ENCODE data around the gene ABCA10.

Gene ABCA10

DNA sequence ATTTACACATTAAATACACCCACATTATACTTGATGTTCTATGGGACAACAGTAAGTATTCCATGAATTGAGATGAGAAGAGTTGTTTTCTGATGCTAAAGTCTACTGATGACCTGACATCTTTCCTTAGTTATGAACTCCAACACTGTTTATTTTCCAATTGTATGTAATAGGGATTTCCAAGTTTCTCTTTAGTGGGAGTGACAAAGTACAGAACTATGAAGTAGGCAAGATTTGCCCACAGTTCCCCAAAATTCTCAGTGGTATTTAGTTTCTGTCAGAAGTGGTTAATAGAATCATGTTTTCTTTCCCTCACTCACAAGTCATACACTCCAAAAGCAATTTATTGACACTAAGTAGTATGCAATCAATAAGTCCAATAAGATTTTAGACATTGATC lies 64.4 kb downstream of the ABCA10 start:
- no peak for DNase-seq

DNA sequence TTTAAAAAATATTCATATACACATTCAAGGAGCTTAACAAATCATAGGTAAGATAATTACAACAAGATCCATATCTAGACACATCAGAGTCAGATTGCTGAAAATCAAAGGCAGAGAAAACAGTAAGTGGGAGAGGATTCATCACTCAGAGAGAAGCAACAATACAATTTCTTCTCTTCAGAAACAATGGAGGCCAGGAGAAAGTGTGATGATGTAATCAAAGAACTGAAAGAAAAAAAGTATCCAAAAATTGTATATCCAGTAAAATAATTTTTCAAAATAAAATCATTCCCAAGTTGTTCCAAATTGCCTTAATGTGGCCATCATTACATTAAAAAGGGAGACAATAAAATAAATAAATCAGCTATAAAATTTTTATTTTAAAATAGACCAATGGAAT lies 69.2 kb downstream of the ABCA10 start:
- no peak for DNase-seq

DNA sequence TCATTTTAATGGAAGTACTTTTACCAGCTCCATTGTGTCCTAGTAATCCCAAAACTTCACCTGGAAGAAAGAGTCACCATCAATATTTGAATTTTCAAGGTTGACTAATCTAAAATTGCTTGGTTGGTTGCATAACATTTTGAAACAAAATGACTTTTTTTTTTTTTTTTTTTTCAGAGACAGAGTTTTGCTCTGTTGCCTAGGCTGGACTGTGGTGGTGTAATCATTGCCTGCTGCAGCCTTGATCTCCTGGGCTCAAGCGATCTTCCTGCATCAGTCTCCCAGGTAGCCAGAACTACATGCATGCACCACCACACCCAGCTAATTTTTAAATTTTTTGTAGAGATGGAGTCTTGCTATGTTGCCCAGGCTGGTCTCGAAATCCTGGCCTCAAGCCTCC lies 74.4 kb downstream of the ABCA10 start:
- no peak for DNase-seq

DNA sequence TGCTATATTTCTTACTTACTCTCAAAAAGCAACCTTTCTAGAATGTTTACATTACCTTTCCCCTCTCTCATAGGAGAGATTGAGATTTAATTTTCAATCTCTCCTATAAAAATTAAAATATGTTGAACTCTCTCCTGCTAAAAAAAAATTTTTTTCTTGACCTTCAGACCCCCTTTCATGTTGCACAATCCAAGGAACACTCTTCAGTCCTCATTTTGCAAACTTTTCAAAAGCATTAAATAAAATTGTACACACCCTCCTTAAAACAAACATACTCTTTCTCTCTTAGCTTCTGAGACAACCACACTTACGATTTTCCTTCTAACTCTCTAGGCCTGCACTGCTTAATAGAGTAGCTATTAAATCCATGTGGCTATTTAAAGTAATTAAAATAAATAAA lies 78.3 kb downstream of the ABCA10 start:
- no peak for DNase-seq

DNA sequence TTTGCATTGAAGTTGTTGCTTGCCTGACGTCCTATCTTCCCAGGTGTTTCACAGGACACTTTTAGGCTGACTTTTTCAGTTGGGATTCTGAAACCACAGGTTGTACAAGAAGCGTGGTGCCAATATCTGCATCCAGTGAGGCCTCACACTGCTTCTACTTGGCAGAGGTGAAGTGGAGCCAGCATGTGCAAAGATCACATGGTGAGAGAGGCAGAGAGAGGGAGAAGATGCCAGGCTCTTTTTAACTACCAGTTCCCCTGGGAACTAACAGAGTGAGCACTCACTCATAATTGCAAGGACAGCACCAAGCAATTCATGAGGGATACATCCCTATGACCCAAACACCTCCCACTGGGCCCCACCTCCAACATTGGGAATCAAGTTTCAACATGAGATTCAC lies 81.2 kb downstream of the ABCA10 start:
- DNase-seq, result no peak

DNA sequence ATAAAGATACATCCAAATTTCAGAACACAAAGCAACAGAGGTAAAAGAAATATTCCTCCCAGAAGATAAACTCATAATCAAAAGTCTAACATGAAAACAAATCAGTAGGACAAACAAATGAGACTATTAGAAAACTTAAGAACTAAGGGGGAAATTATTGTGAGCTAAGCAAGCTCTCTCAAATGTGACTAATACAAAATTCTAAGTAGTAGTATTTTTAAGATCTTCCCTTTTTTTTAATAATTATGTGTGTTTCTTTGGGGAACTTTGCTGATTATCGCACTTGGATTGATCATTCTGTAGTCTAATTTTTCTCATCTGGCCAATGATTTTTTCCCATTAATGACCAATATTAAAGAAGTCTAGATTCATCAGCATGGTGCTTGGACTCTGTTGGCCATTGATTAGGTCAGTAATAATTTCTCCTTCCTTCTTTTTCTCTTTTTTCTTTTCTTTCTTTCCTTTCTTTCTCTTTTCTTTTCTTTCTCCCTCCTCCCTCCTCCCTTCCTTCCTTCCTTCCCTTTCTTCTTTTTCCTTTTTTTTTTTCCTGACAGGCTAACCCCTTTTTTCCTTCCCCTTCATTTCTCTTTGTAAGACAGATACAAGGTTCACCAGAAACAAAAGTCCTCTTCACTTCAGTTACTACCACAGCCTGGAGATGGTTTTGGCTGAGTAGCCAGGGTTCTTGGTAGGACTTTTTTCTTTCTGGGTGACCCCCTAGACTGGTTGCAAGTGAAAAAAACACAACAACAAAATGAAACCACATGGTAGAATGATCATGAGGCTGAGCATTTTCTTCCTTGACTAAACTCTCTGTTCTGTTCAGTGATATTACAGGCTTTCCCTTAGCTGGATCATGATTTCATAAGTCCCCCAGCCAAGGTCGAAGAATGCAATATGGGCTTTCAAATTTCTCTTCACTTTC lies 84.0 kb downstream of the ABCA10 start:
- no peak for DNase-seq

DNA sequence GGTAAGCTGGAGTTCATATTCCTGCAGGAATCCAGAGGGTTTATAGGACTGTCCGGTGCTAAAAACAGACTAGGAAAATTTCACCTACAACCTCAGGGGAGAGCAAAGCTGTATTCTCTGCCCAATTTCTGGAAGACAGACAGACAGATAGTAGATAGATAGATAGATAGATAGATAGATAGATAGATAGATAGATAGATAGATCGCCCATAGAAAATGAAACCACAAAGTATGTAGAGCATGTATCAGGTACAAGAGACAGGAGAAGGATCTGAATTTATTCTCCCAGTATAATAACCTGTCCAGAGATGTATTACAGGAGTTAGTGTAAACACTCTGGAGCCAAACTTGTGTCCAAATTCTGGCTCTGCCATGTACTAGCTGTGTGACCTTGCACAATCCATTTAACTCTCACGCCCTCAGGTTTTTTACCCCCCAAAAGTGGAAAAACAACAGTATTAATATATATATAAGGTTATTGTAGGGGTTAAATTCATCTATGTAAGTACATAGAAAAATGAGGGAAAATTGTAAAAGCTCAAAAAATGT lies 84.9 kb downstream of the ABCA10 start:
- no peak for DNase-seq

DNA sequence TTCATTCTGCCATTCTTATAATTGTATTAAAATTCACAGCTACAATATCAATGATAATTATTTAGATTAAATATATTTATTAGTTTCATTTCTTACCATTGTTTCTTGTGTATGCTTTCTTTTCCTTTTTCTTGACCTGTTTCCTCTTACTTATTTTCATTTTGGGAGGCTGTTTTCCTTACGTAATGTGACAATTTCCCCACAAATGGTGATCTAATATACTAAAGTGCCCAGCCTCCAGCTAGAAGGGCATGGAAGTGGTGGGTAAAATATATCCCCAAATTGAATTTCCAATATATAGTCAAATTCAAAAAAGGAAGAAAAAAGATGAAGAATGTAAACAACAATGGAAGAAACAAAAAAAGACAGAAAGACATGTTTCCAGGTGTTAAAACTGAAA lies 85.5 kb downstream of the ABCA10 start:
- no peak for DNase-seq

DNA sequence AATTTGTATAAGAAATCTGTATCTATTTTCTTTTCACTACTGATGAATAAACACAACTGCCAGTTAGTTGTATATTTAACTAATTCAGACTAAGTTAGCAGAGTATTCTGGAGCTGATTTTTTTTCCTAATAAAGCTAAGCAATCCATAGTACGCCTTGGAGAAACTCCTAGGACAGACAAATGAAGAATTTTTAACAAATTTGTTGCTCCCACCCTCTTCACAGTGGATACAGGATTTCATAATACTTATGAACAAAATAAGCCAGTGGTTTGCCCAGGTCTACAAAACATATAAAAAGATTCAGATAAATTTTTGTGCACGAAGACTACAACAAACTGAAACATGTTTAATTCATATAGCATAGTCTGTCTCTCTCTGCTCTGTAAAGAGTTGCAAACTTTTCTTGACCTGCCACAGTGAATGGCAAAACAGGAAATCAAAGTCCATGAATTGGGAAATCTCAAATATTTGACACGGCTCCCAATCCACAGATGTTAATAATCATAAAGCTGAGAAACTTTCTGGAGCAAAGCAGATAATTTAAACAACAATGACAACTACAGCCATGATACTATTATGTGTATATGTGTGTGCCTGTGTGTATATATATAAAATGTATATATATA lies 86.3 kb downstream of the ABCA10 start:
- no peak for DNase-seq

DNA sequence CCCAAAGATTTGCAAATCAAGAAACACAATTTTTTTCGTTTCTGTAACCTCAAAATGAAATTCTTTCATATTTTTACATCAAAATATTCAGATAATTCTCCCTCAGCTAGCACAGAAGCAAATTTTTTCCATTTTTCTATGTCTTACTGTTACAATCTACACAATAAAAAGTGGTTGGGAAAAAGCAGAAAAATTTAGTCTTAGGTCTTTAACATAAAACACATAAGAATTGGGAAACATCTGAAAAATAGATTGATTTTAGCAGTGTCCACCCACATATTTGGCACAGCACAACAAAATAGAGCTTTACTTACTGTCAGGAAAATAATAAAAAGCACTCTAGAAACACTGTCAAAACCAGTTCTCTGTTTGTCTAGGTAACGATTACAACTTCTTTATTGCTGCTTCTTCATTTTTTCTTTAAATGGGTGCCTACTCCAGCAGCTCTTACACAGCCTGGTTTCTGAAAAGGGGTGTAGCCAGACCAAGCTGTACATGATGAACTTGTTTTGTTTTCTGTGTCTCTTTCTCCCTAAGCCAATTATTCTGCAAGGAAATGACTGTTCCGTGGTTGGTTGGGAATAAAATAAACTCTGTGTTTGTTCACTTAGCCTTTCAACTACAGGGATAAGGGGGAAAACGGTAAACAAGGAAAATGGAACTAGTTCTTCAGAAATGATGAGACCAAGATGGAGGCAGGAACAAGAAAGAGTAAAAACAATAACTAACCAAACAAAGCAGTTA lies 87.0 kb downstream of the ABCA10 start, which contains the start of gene ABCA6:
TSS of gene ABCA6 (minus strand) at position 465 of the 744 bp plus-strand sequence. CDS start 1,192 bp downstream, outside the sequence.
- DNase-seq, result no peak

DNA sequence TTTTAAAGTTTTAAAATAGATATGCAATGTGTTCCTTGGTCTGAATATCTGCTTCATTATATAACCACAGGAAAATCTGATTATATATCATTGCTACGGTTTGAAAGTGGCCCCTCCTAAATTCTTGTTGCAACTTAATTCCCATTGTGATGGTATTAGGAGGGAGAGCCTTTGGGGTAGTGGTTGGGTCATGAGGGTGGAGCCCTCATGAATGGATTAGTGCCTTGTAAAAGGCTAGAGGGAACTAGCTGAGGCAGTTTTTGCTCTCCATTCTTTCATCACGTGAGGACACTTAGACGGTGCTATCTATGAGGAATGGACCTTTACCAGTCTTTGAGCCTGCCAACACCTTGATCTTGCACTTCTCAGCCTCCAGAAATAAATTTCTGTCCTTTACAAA lies 94.5 kb downstream of the ABCA10 start:
- DNase-seq, result no peak

DNA sequence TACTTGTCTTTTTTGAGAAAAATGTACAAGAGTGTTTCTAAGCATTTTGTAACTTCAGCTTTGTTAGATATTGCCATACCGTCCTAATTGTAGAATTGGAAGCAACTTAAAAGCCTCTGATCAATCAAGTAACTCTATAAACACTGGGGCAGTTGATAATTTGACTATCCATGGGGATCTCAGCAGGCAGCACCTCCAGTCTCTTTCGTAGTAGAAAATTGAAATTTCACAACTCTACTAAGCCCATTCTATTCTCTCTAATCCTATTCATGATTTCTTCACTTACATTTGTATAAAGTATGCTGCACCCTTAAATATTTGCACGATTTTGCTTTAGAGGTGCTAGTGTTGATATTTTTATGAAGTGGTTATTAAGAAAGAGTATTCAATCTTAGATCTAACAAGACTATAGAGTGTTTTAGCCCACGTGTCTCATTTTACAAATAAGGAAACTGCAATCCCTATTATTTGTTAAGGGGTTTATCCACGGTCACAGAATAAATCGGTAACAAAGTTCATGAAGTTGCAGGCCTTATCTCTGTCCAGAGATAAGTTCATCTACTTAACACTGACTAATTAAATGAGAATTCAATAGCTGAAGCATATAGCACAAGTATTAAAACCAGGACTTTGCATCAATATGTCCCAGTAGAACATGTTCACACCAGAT lies 97.9 kb downstream of the ABCA10 start:
- no peak for DNase-seq

DNA sequence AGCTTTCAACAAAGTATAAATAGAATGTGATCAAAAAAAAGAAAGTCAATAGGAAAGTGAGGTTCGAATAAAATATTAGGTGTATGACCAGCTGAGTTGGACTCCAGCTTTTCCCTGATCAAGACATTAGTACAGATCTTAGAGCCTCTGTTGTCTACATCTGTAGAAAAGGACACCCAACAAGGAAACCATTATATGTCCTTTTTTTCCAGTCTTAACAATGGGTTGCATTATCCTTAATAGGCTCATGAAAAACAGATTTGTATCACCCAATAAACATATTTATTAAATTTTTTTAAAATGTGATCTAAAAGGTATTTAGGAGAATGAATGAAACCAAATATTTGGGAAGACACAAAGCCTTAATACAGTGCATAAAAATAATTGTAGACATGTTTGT lies 105.0 kb downstream of the ABCA10 start:
- no peak for DNase-seq

DNA sequence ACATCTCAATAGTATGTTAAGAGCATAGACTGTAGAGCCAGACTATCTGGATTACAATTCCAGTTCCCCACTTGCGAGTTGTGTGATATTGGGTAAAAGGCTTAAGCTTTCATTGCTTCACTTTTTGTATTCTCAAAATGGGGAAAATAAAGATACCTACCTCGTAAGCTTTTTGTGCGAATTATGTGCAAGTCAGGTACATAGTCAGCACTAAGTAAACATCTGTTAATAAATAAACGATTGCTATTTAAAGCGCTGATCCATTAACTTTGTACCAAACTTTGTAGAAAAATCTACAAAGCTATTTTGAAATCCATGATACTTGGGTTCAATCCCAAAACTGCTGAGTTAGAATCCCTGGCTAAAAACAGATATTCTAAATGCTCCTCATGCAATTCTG lies 106.6 kb downstream of the ABCA10 start:
- DNase-seq, result no peak

DNA sequence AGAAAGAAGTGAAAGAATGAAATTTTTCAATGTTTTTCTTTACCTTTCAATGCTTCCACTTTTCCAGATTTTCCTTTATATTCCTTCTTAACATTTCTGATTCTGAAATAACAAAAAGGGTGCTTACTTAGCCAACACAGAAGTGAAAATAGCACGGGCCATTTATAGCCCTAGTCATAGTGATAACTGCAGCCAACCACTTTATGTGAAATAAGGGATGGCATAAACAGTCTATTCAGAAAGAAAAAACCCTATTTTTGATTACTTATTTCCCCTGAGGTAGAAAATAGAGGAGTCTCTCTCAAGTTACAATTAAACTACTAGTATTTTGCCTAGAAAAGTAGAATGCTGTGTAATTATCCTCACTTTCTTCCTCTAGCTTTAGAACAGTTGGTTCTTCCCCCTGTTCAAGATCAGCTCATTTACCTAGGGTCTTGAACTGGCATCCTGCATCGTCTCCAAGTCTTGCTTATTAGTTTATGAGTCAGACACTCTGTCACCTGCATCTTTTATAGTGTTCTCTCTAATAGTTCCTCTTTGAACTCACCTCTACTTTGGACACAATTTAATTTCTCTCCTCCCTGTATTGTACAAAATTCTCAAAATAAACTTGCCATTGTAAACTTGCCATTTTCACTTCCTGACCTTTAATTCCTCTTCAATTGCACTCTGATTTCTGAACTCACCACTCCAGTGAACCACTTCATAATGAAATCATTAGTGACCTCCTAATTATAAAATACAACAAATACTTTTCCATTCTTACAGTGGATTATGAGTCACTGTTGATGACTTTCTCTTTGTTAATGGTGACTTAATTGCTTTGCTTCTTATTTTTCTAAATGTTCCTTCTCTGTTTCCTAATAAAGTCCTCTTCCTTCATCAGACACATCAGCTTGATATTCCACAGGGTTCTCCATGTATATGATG lies 110.5 kb downstream of the ABCA10 start:
- no peak for DNase-seq

DNA sequence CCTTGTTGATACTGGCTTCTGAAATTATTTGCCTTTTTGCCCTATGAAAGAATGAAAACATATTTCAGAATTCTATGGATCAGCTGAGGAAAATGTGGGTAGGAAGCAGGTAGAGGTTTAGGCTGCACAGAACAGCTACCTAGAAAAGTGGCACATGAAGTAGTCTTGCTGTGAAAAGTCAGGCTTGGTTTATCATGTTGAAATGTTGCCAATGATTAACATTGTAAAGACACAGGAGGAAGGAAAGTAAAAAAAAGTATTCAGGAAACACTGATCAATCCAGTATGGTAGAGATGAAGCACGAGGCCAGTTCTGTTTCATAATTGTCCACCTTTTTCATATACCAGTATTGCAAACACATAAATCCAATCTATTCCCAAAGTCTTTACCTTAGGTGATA lies 116.8 kb downstream of the ABCA10 start:
- no peak for DNase-seq

DNA sequence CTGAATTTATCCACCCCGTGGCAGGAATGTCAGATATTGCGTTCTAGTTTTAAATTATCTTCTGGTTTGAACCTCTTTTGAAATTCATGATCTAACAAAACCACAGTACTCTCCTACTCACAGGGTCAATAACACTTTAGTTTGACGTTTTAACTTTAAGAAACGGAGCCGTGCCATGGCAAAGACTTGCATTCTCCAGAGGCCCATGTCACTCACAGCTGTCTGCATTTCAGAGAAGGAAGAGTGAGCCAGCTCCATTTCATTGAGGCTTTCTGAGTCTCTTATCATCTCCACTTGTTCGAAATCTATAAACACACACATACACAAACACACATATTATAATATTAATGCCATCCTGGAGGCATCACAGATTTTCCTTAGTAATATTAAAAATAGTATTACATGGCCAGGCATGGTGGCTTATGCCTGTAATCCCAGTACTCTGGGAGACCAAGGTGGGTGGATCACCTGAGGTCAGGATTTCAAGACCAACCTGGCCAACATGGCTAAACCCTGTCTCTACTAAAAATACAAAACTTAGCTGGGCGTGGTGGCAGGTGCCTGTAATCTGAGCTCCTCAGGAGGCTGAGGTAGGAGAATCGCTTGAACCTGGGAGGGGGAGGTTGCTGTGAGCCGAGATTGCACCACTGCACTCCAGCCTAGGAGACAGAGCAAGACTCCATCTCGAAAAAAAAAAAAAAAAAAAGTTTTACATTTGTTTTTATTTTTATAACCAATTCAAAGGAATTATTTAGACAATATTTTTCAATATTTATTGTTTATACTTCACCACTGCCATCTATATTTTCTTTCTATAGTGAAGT lies 122.5 kb downstream of the ABCA10 start:
- no peak for DNase-seq

DNA sequence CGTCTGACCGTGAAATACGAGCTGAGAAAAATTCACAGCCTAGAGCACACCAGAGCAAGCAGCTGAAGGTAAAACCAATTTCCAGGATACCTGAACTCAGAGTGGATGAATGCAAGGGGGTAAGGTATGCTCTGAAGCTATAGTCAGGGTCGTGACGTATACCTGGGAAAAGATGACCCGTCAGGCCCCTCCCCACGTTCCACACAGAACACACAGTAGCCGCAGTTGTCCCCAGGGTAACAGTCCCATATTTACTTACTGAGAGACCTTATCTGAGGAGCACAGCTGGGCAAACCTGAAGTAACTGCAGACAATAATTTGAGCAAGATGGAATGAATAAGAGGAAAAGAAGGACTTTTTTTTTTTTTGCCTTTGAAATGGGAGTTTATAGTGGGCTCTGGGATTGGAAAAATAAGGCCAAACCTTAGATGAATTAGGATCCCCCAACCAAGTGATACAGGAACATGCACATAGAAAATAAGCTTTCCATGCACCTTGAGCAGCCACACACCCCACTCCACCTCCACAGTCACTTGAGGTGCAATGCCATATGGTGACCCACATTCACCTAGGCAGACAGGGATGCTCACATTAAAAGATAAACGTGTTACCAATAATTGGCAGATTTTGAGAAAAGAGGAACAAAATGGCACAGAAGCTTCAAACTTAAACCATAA lies 124.9 kb downstream of the ABCA10 start:
- no peak for DNase-seq

DNA sequence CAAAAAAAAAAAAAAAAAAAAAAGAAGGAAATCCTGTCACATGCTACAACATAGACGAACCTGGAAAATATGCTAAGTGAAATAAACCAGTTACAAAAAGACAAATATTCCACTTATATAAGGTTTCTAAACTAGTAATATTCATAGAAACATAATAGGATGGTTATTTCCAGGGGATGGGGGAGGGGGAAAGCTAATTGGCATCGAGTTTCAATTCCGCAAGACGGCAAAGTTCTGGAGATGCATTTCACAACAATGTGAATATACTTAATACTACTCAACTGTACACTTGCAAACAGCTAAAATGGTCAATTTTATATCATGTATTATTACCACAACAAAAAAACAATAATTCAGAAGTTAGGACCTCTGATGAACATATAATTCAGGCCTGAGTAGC lies 130.0 kb downstream of the ABCA10 start:
- DNase-seq, result no peak

Measured in amygdala (tissue), 56 donors.